ENCODE results near the gene DAB2. TPM values are rescaled to one million over a fixed set of nuclear protein-coding genes. Genes with fewer than 3 reads are reported as not detected.
"Not testable (repeated sequence)": the region's sequence is repeated elsewhere in the genome, so short reads cannot be mapped to it uniquely, and the experiment has no call there.

The DAB2 gene
- total and polyA plus RNA-seq, 5 experiments from 2014 or later: 0.07 to 2.6 (median 1.2) TPM; not detected in 1

DNA sequence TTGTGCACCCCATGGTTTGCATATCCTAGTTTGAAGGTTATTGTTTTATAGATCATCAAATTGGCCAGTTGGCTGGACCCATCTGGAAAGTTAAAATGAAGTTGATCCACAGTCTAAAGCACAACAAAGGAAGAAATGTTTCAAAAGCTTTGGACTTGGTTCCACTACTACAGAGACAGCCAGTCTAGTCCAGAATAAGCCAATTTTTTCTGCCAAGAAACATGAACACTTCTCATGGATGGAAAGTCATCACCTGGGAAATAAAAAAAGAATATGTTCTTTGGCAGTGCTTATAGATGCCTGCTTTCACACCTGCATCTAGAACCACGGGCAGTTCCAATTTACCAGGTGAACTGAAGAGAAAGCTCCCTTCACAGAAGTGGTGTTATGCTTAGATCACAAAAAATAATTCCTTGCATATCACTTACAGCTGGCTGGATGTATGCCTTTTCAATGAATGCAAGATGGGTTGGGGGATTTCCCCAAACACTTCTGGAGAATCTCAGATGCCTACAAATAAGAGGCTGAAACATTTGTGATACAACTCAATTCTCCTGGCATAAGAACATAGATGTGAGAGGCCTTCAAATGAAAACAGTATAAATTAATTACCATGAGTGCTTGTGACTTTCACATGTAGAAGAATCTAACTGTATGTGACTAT, 87.4 kb downstream of the DAB2 start:
- POLR2A ChIA-PET: no interaction called here
- Mint-ChIP-seq H3K4me1 (no peaks in the 10 kb centered on the region), H3K9me3 (peaks cover 0 to 14% (median 0%) of the 10 kb centered on the region in 9 donors), H3K36me3 (peaks cover 0 to under 1% (median 0%) of the 10 kb centered on the region in 3 donors), H3K27ac (no peak overlapping the region), H3K4me3 (no peak overlapping the region), H3K27me3 (peaks cover 4 to 19% (median 9%) of the 10 kb centered on the region in 5 donors)
- no peak for DNase-seq
- no peak for ATAC-seq

DNA sequence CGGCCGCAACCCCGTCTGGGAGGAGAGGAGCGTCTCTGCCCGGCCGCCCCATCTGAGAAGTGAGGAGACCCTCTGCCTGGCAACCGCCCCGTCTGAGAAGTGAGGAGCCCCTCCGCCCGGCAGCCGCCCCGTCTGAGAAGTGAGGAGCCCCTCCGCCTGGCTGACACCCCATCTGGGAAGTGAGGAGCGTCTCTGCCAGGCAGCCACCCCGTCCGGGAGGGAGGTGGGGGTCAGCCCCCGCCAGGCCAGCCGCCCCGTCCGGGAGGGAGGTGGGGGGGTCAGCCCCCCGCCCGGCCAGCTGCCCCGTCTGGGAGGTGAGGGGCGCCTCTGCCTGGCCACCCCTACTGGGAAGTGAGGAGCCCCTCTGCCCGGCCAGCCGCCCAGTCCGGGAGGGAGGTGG, 90.5 kb downstream of the DAB2 start:
- ATAC-seq, POLR2A ChIA-PET, H3K27me3 Mint-ChIP-seq, H3K4me1 Mint-ChIP-seq, H3K36me3 Mint-ChIP-seq, DNase-seq, H3K27ac Mint-ChIP-seq, H3K4me3 Mint-ChIP-seq: not testable (repeated sequence)
- H3K9me3 Mint-ChIP-seq: peaks cover 0 to 14% (median 0%) of the 10 kb centered on the region in 9 donors

DNA sequence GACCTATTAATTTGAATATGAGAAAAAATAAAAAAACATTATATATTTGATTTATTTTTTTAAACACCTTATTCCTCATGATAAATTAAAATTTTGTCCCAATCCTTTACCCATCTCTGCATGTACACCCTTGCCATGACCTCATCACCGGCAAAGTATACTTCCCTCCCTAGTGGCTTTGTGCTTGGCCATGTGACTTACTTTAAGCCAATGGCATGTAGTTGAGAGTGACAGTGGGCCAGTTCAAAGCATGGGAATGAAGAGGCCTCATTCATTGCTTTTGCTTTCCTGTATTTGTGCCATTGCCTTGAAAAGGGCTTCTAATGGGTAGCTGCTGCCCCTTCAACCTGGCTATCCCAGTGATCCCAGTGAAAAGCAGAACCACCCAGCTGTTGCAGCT, 91.7 kb downstream of the DAB2 start:
- Mint-ChIP-seq H3K4me3 (no peak overlapping the region), H3K4me1 (no peaks in the 10 kb centered on the region), H3K27ac (no peak overlapping the region), H3K27me3 (peaks cover 0 to 3% (median 0%) of the 10 kb centered on the region in 5 donors), H3K36me3 (no peaks in the 10 kb centered on the region), H3K9me3 (peaks cover 0 to 14% (median 0%) of the 10 kb centered on the region in 9 donors)
- POLR2A ChIA-PET: no interaction called here
- DNase-seq: no peak
- ATAC-seq: no peak

DNA sequence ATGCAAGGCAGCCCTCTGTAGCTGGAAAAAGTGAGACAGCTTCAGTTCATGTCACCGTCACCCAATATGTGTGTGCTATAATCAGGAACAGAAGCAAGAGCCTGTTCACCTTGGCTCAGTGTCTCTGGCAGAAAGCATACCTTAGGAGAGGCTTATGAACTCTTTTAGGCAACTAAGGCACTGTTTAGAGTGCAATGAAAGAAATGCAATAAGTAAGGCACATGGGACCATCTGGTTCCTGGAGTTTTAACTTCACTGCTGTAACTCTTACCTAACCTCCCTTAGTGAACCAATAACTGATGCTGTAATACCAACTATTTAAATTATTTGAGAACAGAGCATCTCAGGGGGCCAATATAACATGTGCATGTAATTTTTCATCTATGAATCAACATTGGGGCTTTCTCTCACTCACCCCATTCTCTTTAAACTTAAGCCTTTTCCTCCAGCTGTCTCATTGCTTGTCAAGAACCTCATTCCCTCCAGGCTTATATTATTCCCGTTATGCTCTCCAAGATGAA, 92.9 kb downstream of the DAB2 start:
- no peaks in the 10 kb centered on the region for H3K36me3 Mint-ChIP-seq
- no peaks in the 10 kb centered on the region for H3K4me1 Mint-ChIP-seq
- ATAC-seq: no peak
- no peak for DNase-seq
- no peak overlapping the region for H3K4me3 Mint-ChIP-seq
- no peak overlapping the region for H3K27ac Mint-ChIP-seq
- peaks cover 0 to 3% (median 0%) of the 10 kb centered on the region in 5 donors for H3K27me3 Mint-ChIP-seq
- peaks cover 0 to 14% (median 0%) of the 10 kb centered on the region in 9 donors for H3K9me3 Mint-ChIP-seq
- POLR2A ChIA-PET: no interaction called here

DNA sequence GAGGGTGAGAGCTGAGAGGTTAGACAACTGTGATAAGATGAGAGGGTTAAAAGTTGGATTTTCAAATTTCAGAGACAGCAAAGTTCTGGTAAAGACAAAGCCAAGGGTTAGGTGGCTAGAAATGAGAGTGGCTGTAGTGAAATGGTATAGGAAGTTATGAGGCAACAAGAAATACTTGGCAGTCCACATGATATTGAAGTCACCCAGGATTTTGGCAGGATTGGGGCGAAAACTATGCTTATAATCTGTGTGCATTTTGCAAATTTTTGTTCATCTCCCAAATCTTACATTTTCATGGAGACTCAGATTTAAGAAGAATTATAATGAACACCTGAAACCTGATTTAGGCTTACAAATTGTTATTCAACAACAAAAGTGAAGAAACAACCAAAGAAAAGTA, 96.0 kb downstream of the DAB2 start:
- no peak overlapping the region for H3K27ac Mint-ChIP-seq
- DNase-seq (no peak), ATAC-seq (no peak)
- H3K4me3 Mint-ChIP-seq: no peak overlapping the region
- peaks cover 0 to 7% (median 0%) of the 10 kb centered on the region in 9 donors for H3K9me3 Mint-ChIP-seq
- no peaks in the 10 kb centered on the region for H3K36me3 Mint-ChIP-seq
- POLR2A ChIA-PET: interaction anchor here (0.6 kb wide), 1 partner anchor 140 kb away, joined by 10 read pairs; no protein-coding TSS in a partner anchor
- H3K4me1 Mint-ChIP-seq: no peaks in the 10 kb centered on the region
- peaks cover 0 to 8% (median 0%) of the 10 kb centered on the region in 5 donors for H3K27me3 Mint-ChIP-seq

DNA sequence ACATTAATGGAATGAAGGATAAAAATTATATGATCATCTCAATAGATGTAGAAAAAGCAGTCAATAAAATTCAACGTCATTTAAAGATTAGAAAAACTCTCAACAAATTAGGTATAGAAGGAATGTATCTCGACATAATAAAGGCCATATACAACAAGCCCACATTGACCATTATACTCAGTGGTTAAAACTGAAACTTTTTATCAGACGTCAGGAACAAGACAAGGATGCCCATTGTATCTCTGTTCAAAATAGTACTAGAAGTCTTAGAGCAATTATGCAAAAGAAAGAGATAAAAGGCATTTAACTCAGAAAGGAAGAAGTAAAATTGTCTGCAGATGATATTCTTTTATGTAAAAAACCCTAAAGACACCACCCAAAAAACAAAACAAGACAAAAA, 101.2 kb downstream of the DAB2 start:
- Mint-ChIP-seq H3K4me3 (no peak overlapping the region), H3K27ac (no peak overlapping the region), H3K9me3 (peaks cover 0 to 11% (median 4%) of the 10 kb centered on the region in 9 donors), H3K36me3 (peaks cover 0 to 12% (median 6%) of the 10 kb centered on the region in 3 donors), H3K4me1 (no peaks in the 10 kb centered on the region), H3K27me3 (peaks cover 3 to 13% (median 10%) of the 10 kb centered on the region in 5 donors)
- POLR2A ChIA-PET: no interaction called here
- ATAC-seq (no peak), DNase-seq (no peak)

Other genes starting within 250 kb of the DAB2 start
- gene FYB1, start 205.4 kb downstream of the DAB2 start, total RNA-seq: 100 to 1,000 TPM; 579 to 642 TPM
- 100 to 1,000 TPM; 181 to 431 (median 312) TPM for gene FYB1, start 205.4 kb downstream of the DAB2 start, polyA plus RNA-seq
- gene C9, start 60.5 kb downstream of the DAB2 start, total RNA-seq: not detected
- gene C9, start 60.5 kb downstream of the DAB2 start, polyA plus RNA-seq: not detected